ENCODE data around the gene IGSF21.

The IGSF21 gene

DNA sequence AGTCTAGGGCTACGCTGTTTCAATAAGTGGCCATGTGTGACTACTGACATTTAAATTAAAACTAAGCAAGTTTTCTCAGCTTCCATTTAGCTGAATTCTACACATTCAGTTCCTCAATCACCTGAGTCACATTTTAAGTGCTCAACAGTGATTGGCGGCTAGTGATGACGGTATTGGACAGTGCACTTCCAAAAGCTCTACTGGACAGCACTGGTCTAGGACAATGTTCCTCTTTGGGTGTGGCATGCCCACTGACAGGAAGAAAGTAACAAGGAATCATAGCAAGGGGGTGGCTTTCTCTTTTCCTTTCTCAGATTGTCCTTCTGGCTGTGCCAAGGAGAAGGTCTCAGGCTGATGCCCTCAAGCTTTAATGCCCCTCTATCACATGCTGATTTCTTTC is 11.7 kb downstream of the IGSF21 start:
- Histone ChIP-seq H3K79me2 (ENCODE audit: low read length) (no peaks in the 10 kb centered on the region), H3K9me3 (replicated peaks; ENCODE audit: insufficient read depth, low read length) (no peaks in the 10 kb centered on the region), H3K27me3 (replicated peaks; ENCODE audit: insufficient read depth, low read length) (peaks cover 72% of the 10 kb centered on the region)

DNA sequence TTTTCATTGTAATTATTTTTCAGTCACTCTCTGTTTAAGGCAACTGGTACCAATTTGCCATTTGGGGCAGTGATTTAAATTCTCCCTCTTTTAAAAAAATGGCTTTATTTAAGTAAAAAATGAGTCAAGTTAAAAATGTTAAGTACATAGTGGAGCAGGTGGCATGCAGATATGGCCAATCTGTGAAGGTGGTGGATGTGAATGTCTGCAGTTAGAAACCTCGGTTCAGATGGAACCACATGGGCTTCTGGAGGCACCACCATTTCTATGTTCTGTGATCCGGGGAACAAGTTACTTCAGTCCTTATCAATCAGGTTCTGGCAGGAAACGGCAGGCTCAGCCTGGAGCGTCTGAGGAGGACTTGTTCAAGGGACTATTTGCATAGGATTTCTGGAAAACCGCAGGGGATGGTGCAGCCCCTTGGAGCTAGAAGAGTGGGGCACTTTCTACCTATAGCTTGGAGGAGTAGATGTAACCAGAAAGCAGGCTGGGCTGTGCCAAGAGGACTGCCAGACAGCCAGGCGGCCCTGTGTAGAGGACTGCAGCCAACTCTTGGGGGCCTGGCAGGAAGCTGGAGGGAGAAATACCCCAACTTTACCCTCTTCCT is 12.3 kb downstream of the IGSF21 start:
- no peak overlapping the region for H3K27ac ChIP-seq (ENCODE audit: low read length)
- no peak overlapping the region for H3K9ac ChIP-seq (ENCODE audit: low read length)
- H3K9me2 ChIP-seq (replicated peaks; ENCODE audit: insufficient read depth, low read length), result no peaks in the 10 kb centered on the region
- H3K79me2 ChIP-seq (ENCODE audit: low read length), result no peaks in the 10 kb centered on the region
- H3K27me3 ChIP-seq (replicated peaks; ENCODE audit: insufficient read depth, low read length), result peaks cover 74% of the 10 kb centered on the region
- H3K4me3 ChIP-seq (ENCODE audit: low read length), result no peak overlapping the region
- DNase-seq, result no peak
- no peak overlapping the region for H2AFZ ChIP-seq (ENCODE audit: low read length)
- no peak for TF ChIP-seq EZH2 (optimal IDR thresholded peaks at IDR 0.05; ENCODE audit: low read depth, low read length)
- TF ChIP-seq, protein P1, sequence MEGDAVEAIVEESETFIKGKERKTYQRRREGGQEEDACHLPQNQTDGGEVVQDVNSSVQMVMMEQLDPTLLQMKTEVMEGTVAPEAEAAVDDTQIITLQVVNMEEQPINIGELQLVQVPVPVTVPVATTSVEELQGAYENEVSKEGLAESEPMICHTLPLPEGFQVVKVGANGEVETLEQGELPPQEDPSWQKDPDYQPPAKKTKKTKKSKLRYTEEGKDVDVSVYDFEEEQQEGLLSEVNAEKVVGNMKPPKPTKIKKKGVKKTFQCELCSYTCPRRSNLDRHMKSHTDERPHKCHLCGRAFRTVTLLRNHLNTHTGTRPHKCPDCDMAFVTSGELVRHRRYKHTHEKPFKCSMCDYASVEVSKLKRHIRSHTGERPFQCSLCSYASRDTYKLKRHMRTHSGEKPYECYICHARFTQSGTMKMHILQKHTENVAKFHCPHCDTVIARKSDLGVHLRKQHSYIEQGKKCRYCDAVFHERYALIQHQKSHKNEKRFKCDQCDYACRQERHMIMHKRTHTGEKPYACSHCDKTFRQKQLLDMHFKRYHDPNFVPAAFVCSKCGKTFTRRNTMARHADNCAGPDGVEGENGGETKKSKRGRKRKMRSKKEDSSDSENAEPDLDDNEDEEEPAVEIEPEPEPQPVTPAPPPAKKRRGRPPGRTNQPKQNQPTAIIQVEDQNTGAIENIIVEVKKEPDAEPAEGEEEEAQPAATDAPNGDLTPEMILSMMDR (IDR thresholded peaks at IDR 0.05; ENCODE audit: low read length), result no peak
- no peak for TF ChIP-seq EZH2phosphoT487 (IDR thresholded peaks at IDR 0.05; ENCODE audit: low read length)
- no peaks in the 10 kb centered on the region for H4K20me1 ChIP-seq (ENCODE audit: insufficient read depth, low read length)
- H3K9me3 ChIP-seq (replicated peaks; ENCODE audit: insufficient read depth, low read length), result no peaks in the 10 kb centered on the region
- H3K4me2 ChIP-seq (ENCODE audit: low read depth, low read length), result no peak overlapping the region
- no peaks in the 10 kb centered on the region for H3K4me1 ChIP-seq (ENCODE audit: low read length)
- no peaks in the 10 kb centered on the region for H3F3A ChIP-seq (ENCODE audit: insufficient read depth, low read length)
- no peaks in the 10 kb centered on the region for H3K36me3 ChIP-seq (replicated peaks; ENCODE audit: insufficient read depth, low read length)

More for the DNA sequence above, 11.7 kb downstream of the IGSF21 start:
- H3K4me2 ChIP-seq (ENCODE audit: low read depth, low read length), result no peak overlapping the region
- no peak for DNase-seq
- no peak for TF ChIP-seq EZH2phosphoT487 (IDR thresholded peaks at IDR 0.05; ENCODE audit: low read length)
- TF ChIP-seq EZH2 (optimal IDR thresholded peaks at IDR 0.05; ENCODE audit: low read depth, low read length), result no peak
- no peaks in the 10 kb centered on the region for H3K4me1 ChIP-seq (ENCODE audit: low read length)
- no peak overlapping the region for H3K4me3 ChIP-seq (ENCODE audit: low read length)
- H2AFZ ChIP-seq (ENCODE audit: low read length), result no peak overlapping the region
- H3K36me3 ChIP-seq (replicated peaks; ENCODE audit: insufficient read depth, low read length), result no peaks in the 10 kb centered on the region
- H3F3A ChIP-seq (ENCODE audit: insufficient read depth, low read length), result no peaks in the 10 kb centered on the region
- no peaks in the 10 kb centered on the region for H3K9me2 ChIP-seq (replicated peaks; ENCODE audit: insufficient read depth, low read length)
- no peak overlapping the region for H3K27ac ChIP-seq (ENCODE audit: low read length)
- H3K9ac ChIP-seq (ENCODE audit: low read length), result no peak overlapping the region
- H4K20me1 ChIP-seq (ENCODE audit: insufficient read depth, low read length), result no peaks in the 10 kb centered on the region

DNA sequence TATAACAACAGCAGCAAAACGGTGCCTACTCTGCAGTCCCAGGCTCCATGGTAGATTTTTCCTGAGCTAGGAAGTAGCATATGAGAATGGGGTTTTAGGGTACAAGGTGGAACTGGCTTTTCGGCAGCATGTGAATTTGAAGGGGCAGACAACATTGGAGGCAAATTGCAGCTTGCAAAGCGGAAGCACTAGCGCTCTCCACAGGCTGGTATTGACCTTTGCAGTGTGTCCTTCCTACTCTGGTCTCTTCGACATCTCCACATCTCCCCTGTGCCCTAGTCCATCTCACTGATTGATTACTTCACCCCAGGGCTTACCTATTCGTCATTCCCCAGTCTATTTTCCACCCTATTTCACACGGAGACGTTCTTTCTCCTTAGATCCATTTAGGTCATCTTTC is 13.0 kb downstream of the IGSF21 start:
- Histone ChIP-seq H3F3A (ENCODE audit: insufficient read depth, low read length) (no peaks in the 10 kb centered on the region), H3K4me1 (ENCODE audit: low read length) (no peaks in the 10 kb centered on the region), H3K27me3 (replicated peaks; ENCODE audit: insufficient read depth, low read length) (peaks cover 79% of the 10 kb centered on the region), H3K79me2 (ENCODE audit: low read length) (no peaks in the 10 kb centered on the region), H2AFZ (ENCODE audit: low read length) (no peak overlapping the region), H3K9me3 (replicated peaks; ENCODE audit: insufficient read depth, low read length) (no peaks in the 10 kb centered on the region), H3K36me3 (replicated peaks; ENCODE audit: insufficient read depth, low read length) (no peaks in the 10 kb centered on the region), H3K9ac (ENCODE audit: low read length) (no peak overlapping the region), H3K4me3 (ENCODE audit: low read length) (no peak overlapping the region), H3K9me2 (replicated peaks; ENCODE audit: insufficient read depth, low read length) (no peaks in the 10 kb centered on the region), H4K20me1 (ENCODE audit: insufficient read depth, low read length) (no peaks in the 10 kb centered on the region), H3K27ac (ENCODE audit: low read length) (no peak overlapping the region), H3K4me2 (ENCODE audit: low read depth, low read length) (no peak overlapping the region)
- DNase-seq, result no peak
- TF ChIP-seq, protein P1 (IDR thresholded peaks at IDR 0.05; ENCODE audit: low read length), result no peak
- TF ChIP-seq EZH2phosphoT487 (IDR thresholded peaks at IDR 0.05; ENCODE audit: low read length) (no peak), EZH2 (optimal IDR thresholded peaks at IDR 0.05; ENCODE audit: low read depth, low read length) (no peak)

DNA sequence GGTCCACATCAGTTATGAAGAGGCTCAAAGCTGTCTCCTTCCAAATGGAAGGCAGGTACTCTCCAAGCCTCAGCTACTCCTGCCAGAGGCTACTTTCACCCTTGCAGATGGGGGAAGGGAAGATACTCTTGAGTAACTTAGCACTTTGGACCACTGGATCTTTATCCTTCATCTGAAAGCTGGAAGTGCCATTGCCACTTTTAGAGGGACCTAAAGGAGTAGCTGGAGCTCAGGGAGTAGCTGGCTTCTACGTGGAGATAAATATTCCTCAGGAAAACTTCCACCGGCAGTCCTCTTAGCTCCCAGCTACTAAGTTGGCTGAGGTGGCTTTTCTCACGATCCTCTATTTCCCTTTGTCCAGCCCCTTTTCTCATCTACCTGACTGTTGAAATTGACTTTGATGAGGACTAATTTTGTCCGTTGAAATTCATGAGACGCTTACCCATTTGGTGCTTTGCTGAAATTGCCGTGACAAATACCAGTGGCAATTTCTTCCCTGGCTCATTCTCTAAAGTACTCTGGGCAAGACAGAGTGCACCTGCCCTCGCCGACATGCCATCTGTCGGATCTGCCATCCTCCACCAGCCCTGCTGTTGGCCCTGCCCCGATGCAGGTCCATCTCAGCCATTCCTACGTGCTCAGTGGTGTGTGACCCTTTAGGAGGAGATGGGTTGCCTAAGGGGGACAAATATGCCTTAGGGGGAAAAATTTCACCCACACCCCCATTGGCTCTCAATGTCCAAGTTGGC is 13.6 kb downstream of the IGSF21 start:
- no peaks in the 10 kb centered on the region for H3K79me2 ChIP-seq (ENCODE audit: low read length)
- H3K27me3 ChIP-seq (replicated peaks; ENCODE audit: insufficient read depth, low read length), result peaks cover 81% of the 10 kb centered on the region
- H4K20me1 ChIP-seq (ENCODE audit: insufficient read depth, low read length), result no peaks in the 10 kb centered on the region
- DNase-seq, result no peak
- H3K9ac ChIP-seq (ENCODE audit: low read length), result no peak overlapping the region
- H3K27ac ChIP-seq (ENCODE audit: low read length), result no peak overlapping the region
- no peaks in the 10 kb centered on the region for H3K9me2 ChIP-seq (replicated peaks; ENCODE audit: insufficient read depth, low read length)
- H3K4me1 ChIP-seq (ENCODE audit: low read length), result no peaks in the 10 kb centered on the region
- H2AFZ ChIP-seq (ENCODE audit: low read length), result no peak overlapping the region
- TF ChIP-seq, protein P1 (IDR thresholded peaks at IDR 0.05; ENCODE audit: low read length), result no peak
- TF ChIP-seq EZH2 (optimal IDR thresholded peaks at IDR 0.05; ENCODE audit: low read depth, low read length), result no peak
- TF ChIP-seq EZH2phosphoT487 (IDR thresholded peaks at IDR 0.05; ENCODE audit: low read length), result no peak
- no peak overlapping the region for H3K4me3 ChIP-seq (ENCODE audit: low read length)
- no peak overlapping the region for H3K4me2 ChIP-seq (ENCODE audit: low read depth, low read length)
- H3K36me3 ChIP-seq (replicated peaks; ENCODE audit: insufficient read depth, low read length), result no peaks in the 10 kb centered on the region
- no peaks in the 10 kb centered on the region for H3F3A ChIP-seq (ENCODE audit: insufficient read depth, low read length)
- H3K9me3 ChIP-seq (replicated peaks; ENCODE audit: insufficient read depth, low read length), result no peaks in the 10 kb centered on the region
